DMS79 (cell line): ENCODE measurements around the gene DCAF6.

Source experiments
- DNase-seq: peaks from one replicate; lab custom pipeline; 2025; lab: John Stamatoyannopoulos, UW

Gene DCAF6

DNA sequence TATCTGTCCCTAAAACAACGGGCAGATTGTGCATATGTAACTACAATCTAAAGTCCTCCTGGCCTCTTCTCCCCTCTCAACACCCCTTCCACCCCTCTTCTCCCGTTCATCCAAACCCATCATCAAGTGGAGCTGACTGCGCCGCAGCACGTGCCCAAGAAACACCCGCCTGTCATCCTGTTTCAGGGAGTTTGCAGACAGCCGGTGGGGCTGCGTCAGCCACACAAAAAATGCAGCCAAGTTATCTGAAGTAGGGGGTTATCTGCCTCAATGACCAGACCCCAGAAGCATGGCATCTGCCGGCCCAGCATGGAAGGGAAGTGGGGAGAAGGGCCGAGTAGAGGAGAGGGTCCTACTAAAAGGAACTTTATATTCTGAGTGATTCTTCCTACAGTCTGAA is 151.2 kb downstream of the DCAF6 start:
- DNase-seq: no peak

DNA sequence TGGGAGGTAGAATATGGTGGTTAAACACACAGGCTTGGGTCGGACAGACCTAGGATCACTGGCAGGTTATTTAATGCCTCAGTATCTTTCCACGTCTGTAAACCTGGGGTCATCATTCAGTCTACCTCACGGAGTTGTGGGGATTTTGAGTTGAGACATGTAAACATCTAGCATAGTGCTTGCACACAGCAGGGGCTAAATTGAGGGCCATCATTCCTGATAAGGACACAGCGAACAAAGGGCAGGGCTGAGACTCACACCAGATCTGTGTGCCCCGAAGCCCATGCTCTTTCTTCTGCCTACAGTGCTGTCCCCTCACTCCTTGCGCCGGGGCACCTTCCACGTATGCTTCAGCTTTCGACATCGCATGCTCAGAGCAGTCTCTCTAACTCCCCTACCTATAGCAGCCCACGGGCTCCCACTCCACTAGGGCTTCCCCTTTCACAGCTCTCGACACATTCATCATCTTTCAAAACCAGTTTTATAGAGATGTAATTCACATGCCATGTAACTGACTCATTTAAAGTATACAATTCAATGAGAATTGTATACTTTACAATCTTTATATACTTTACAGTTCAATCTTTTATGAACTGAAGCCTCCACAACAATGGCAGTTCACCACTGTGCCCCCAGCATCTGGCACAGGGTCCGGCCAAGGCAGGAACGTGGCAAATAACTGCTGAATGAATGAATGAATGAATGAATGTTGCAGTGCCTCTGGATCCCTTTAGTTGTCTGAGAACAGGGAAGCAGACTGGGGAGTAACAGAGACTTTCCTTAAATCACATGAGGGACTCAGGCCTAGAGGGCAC is 152.2 kb downstream of the DCAF6 start:
- no peak for DNase-seq

DNA sequence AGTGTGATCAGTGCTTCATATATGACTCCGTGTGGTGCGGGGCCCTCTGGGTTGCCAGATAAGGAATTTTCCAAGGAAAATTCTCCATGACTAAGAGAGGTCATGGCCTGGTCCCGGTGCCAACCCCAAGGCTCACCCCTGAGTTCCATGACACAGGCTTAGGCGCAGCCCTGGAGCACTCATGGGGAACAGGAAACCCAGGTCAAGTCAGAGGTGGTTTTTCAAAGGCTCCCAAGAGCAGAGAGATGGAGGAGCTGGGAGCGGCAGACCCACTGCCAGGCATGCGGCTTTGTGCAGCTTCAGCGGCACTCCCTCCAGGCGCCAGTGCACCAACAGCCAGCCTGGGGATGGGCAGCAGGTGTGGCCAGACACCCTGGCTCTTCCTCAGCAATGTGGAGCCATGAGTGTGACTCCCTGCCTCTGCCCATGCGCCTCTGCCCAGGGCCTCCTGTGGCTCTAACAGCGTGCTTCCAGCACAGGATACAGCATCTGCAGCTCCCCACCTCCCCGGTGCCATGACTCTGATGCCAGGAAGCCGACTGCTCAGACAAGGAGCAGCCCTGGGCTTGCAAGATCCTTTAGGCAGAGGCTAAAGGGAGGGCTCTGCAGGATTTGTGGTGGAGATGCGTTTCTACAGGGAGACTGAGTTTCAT is 153.0 kb downstream of the DCAF6 start:
- no peak for DNase-seq

DNA sequence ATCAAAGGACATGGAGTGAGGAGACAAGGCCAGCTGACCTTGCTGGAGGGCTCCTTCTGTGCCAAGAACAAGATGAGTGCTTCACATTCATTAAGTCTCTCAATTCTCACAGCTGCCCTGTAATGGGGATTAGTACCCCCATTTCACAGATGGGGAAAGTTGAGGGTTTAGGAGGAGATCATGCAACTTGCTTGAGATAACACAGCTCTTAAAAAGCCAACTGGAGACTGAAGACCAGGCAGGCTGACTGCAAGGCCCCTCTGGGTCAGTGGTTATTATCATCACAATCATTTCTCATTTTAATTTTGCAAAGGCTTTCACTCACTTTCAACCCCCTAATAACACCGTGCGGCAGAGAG is 153.5 kb downstream of the DCAF6 start:
- no peak for DNase-seq

DNA sequence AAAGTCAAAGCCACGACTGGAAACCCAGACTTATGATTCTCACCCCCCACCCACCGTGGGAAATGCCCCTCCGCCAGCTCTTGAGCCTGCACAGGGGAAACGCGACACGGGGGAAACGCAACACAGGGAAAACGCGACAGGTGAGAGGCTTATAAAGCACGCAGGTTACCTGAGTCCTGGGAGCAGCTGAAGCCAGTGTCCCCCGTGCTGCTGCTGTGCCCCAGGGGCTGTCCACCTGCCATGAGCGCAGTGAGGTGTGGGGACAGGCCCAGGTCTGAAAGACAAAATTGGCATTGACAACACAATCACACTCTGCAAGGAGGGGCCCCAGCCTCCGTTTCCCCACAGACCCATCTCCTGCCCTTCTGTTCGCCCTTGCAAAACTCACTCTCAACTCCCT is 153.9 kb downstream of the DCAF6 start:
- no peak for DNase-seq

DNA sequence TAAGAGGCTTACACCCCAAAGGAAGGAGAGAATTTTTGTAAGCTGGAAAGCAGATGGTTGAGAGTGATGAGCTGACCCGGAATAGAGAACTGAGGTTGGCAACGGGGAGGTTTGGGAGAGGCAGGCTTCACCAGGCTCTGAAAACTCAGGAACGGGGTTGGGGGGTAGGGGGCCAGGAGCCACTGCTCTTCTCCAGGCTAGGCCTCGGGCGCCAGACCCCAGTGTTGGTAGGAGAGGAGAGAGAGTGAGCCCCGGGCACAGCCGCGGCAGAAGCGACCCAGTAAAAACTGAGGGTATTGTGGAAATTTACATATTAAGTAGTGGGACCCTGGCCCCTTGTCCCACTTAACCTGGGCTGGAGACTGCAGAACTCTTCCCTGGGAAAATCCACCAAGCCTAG is 154.6 kb downstream of the DCAF6 start:
- DNase-seq: no peak

DNA sequence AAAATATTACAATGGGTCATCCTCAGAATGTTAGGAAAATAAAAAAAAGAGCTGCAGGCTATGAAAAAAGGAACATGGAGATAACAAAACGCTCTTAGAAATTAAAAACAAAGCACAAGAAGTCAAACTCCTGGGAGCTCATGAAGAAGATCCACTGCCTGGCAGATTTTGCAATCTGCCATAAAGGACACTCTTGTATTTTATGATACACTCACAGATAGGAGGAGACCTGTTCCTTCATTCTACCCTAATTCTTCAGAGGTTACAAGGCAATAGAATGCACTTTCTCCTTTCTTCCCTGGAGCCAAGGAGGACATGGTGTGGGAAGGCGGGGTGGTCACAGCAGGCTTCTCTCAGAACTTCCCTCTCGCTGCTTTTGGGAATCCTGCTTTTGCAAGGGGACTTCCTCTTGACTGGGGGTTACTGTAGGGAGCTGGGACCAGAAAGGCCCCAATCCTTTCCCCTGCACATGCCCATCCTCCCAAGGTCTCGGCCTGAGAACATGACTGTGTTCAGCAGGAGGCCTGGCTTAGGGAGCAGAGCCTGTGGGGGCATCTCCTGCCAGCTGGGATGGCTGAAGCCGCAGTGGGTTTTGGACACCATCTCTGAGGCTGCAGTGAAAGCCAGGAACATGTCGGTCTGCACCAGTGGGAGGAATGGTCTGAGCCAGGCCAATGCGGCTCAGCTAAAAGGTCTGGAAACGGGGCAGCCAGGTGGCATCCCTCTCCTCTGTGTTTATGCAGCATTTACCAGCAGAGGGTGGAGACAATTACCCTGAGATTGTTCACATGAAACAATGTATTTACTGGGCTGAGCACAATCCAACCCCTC is 155.5 kb downstream of the DCAF6 start:
- no peak for DNase-seq

DNA sequence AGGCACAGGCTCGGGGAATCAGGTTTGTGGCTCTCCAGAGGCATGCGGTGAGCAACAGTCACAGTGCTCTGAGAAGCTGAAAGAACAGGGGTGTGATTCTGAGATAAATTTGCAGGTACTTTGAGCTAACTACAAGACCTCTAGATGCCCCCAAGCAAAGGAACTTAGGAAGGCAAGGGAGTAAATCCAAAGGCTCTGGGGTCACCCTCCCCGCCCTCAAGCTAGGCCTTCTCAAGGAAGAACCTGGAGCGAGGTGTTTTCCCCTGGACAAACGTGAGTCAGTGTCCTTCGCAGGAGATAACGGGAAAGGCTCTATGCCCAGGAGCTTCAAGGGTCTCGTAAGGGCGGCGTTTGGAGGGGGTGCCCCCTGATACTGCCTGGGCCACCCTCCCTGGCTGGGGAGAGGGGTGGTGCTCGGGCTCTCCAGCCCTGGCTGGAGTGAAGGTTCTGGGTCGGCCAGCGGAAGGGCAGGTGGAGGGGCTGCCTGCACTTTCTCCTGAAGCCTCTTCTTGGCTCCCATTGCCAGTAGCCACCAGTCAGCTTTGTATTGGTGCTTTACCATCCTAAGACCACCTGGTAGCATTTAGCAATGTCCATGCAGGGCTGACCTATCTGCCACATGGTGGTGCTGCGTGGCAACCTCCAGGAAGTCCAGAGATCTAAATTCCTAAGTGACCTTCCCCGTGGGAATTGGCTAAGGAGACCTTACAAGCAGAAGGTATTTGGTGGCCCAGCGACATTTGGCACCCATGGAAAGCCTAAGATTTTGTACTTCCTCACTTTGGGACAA is 156.3 kb downstream of the DCAF6 start:
- DNase-seq: no peak

DNA sequence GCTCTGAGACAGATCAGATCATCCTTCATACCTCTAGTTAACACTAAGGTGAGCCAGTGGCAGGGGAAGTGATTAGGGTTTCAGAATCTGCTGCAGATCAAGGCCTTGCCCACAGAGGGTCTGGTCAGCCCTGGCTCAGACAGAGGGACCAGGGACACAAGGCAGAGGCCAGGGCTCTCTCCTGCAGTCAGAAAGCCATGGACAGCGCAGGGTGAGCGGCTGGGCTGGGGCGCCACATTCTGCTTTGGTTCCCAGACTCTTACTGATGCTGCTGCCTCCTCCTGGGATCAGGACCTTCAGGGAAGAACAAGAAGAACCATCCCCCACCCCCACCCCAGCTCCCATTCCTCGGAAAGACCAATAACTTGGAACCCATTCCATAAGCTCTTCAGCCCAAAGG is 157.1 kb downstream of the DCAF6 start:
- DNase-seq: no peak

DNA sequence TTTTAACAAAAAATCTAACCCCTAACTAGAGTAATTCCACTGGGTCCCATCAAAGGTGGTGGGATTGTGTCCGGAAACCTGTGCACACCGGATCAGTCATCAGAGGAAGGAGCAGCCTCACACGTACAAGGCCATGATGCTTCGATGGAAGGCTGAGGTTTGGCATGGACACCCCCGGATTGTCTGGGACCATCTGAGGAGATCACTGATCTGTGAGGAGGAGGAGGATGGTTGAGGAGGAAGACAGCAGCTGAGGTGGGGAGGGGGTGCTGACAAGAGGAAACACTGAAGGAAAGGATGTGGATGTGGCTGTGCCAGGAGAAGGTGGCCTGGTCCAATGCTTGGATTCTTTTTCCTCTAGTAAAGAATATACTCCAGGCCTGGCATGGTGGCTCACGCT is 159.0 kb downstream of the DCAF6 start:
- no peak for DNase-seq

DNA sequence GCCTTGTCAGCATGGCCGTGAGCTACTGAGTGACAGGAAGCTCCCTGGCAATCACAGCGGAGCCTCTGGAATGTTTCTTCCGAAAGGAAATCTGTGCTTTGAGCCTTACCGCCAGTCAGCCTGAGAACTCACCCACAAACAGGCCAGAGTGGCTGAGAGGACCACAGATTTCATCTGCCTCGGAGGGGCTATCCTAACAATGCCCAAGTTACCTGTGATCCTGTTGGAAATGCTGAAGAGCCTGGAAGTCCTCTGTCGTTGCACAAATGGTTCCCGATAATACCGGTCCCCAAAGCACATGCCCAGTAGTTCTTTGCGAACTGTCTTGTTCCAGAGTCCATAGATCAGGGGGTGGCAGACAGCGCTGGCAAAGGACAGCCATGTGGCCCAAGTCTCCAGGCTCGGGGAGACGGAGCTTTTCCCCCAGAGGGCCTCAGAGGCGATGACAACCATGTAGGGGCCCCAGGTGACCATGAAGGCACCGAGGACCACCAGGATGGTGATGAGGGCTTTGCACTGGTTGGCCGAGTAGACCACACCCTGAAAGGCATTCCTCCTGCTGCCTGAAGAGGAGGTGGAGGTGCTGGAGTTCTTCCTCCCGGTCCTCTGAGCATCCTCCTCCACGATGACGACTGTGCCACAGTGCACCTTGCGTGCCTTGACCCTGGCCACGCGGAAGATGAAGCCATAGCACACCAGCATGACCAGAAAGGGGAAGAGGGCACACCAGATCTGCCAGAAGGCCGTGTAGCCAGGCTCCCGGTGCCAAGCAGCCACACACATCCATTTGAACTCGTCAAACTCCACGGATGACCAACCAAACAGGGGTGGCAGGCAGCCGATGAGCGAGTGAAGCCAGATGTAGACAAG is 160.0 kb downstream of the DCAF6 start:
- no peak for DNase-seq

DNA sequence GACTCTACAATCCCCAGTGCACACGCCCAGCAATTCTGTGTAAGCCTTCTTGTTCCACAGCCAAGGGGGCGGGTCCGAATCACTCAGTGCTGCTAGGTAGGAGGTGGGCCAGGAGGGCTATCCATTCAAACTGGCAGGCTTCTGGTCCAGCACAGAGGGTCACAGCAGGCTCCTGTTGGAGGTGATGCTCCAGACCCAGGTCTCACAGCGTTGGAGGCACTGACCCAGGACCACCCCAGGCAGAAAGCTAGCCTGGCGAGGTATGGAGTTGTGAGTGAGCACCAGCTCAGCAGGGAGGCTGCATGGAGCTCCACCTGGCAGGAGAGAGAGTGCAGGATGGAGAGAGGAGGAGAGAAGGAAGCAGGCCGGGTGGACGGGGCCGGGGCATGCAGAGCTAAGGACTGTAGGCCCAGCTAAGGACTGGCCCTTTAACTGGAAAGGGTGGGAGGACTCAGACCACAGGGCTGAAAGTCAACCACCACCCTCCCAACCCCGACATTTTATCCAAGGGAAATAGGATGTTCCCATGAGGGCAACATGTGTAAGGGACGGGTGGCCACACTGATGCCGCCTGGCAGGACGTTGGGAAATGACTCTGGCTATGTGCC is 161.5 kb downstream of the DCAF6 start:
- no peak for DNase-seq

DNA sequence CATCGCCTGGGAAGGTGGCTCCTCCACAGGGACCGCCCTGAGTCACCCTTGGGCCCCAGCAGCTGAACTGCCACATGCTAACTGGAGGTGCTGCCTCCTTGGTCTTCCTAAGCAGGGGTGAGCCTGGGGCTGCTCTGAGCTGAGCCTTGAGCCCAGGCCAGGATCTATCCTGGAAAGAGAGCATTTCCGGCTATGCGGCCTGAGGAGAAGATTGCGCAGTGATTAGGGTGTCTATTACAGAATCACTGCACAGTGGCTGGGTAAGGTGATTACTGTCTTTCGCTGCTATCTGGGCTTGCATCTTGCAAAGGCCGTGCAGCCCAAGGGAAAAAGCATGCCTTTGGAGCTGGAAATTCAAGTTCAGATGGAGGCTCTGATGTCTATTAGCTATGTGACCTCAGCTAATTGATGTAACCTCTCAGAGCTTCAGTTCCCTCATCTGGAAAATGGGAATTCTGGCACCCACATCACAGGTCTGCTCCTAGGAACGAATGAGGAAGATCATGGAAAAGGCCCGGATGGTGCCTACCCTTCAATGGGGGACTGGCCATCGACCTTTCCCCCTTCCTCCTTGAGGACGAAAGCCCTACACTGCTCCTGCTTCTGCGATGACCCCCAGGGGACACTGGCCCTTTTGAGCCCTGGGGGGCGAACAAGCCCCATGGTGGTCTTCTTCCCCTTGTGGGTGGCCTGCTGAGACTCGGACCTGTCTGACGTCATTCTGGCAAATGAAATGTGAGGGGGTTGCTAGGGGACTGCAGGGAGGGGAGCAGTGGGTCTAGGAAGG is 162.2 kb downstream of the DCAF6 start:
- no peak for DNase-seq

DNA sequence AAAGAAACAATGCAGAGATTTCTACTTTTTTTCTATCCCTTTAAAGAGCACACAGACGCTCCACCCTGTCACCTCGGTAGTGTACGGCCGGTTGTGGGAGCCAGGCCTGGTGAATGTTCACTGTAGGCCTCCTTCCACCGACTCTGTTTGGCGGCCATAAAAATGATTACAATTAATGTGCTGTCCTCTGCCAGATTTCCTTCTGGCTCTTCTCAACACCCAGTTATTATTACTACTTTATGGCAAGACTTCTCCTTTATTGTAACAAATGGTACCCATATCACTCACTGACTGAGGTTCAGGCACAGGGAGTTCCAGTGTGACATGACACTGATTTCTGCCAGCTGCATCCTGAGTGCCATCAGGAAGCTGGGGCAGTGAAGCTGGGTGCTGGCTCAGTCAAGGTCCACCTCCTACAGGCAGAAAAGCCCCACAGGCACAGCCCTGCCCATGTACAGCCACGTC is 162.9 kb downstream of the DCAF6 start:
- DNase-seq: no peak

DNA sequence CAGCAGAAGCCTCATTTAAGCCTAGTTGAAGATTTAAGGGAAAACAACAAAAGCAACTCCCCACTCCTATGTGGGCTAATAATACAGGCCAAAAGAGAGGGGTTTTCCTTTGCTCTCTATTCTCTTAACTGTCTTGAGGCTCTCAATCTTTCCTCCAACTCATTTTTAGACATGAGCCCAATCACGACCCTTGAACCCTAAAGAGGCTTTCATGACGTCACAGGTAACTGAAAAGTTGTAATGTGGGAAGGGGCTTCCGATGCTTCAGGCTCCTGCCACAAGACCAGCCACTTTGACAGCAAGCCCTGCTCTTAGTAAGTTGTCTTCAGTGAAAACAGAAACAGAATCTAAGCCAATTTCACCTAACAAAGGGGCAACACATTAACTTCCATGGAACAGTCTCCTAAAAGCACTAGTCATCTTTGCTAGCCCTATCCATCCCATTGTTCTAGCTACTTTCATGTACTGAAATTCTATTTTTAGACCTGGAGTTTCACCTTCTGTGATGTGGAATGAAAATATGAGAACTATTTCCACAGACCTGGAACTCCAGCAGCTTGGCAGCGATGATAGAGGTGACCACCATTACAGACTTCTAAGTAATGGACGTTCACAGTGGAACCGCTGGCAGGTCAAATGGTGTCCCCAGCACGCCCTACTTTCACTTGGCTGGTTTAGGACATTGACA is 164.0 kb downstream of the DCAF6 start:
- DNase-seq: no peak

DNA sequence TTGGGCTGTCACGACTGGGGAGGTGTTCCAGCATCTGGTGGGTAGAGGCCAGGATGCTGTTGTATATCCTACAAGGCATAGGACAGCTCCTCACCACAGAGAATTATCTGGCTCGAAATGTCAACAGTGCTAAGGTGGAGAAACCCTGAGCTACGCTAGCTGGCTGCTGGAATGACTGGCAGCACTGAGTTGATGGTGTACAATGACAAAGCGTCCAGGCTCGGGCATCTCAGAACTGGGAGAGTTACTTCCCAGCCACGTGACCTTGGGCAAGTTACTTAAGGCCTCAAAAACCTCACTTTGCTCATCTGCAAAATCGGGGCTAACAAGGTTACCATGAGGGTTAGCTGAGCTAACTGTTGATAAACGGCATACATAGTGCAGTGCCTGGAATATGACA is 164.9 kb downstream of the DCAF6 start:
- no peak for DNase-seq

DNA sequence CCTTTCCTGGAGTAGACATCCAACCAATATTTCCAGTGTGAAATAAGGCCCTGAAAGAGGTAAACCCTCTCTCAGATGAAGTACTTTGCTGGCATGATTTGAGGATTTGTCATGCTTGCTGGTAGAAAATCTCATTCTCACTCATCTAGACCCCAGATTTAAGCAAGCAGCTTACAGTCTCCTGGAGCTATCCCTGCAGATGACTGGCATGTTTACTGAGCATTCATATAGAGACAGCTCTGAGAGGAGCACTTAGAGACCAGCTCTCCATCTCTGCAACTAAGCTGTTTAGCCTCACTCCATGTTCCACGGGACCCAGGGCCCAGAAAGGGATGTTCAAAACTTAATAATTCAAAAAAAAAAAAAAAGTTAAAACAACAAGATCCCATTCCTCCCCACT is 166.0 kb downstream of the DCAF6 start:
- DNase-seq: no peak

DNA sequence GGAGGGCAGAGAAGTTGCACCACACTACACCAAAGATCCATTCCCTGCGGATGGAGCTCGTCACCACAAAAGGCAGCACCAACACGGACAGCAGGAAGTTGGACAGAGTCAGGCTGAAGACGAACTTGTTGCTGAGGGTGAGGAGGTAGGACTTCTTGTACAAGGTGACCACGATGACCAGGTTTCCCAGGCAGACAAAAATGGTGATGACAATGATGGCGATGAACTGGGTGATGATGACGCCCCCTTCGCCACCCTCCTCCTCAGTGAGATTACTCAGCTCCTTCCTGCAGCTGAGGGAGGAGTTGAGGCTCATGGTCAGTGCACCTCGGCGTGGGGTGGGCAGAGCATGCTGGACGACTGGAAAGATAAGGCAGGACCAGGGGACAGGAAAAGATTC is 168.1 kb downstream of the DCAF6 start:
- DNase-seq: no peak

DNA sequence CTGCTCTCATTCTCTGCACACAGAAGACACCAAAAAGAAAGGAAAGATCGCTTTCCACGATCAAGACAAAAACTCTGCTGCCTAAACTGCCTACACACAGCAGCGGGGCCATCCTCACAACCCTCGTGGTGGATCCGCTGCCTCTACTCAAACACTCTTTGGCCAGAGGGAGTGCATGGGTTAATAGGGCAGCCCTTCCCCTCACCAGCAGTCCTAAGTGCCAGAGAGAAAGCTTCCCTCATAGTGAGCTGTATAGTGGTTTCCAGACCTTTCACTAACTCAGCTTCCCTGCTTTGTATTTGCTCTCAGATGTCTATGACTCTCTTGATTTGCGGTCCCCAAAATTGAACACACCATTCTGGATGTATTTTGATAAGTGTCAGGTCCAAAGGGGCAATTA is 169.4 kb downstream of the DCAF6 start:
- no peak for DNase-seq
